Left hindlimb (tissue), 1 donor: ENCODE results near the gene BPIFB2.

Experiments used
- DNase-seq: peaks from one replicate; pipeline ENCODE4 v3.0.0-alpha.2; 2018

The BPIFB2 gene

DNA sequence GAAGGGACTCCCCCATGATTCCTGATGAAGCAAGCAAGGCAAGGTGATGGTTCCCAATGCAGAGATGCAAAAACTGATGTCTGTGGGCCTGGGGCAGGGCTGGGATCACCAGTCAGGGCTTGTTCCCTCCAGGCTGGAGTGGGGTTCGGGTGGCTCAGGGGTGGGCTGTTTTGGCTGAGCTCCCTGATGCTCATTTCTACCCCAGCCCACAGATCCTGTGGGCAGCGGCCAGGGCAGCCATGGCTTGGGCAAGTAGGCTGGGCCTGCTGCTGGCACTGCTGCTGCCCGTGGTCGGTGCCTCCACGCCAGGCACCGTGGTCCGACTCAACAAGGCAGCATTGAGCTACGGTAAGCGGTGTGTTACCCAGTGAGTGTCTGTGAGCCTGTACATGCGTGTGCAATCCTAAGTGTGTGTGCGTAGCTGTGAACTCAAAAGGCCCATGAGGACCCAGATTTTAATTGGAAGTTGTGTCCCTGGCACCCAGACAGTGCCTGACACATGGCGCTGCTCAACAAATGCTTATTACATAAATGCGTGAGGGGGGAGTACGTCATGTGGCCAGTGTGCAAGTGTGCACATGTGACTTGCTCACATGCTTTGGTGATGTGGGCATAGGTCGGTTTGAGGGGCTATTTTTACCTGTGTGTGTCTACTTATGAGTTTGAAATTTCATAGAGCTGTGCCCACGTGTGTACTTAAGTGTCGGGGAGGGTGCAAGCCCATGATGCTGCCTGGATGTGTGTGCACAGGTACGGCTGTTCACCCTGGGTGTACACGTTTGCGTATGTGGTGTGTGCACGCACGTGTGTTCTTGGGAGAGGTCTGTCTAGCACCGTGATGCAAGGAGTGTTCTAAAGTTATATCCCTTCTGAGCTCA lies 1.1 kb downstream of the BPIFB2 start:
- no peak for DNase-seq

- DNase-seq, result no peak
Measured at GRCh38 chr20:33009214-33010132, 2.0 kb downstream of the BPIFB2 start.

- DNase-seq, result no peak
Measured at GRCh38 chr20:33010133-33010504, 2.6 kb downstream of the BPIFB2 start.

DNA sequence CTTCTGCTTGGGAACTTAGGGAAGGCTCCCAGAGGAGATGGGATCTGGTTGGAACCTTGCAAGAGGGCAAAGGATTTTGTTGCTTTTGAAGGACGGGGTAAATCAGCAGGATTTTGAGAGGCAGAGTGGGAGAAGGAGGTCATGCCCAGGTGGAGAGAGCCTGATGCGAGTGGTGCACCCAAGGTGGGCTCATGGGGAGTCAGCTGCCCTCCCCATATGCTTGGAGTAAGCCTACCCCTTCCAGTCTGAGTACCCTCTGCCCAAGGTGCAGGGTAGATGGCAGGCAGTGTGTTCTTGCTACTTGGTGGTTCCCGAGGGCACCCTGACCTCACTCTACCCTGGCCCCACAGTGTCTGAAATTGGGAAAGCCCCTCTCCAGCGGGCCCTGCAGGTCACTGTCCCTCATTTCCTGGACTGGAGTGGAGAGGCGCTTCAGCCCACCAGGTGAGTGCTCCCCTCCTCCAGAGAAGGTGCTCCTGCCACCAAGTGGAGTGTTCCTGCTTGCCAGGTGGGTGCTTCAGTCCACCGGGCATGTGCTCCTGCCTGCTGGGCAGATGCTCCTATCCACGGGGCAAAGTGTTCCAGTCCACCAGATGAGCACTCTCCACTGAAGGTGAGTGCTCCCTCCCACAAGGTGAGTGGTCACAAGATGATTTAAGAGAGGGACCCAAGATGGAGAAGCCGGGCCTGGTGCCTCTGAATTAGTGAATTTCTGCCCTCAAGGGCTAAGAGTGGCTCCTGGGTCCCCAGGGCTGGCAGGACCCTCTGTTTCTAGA lies 3.4 kb downstream of the BPIFB2 start:
- no peak for DNase-seq

- DNase-seq, result no peak
Measured at GRCh38 chr20:33012327-33013189, 5.1 kb downstream of the BPIFB2 start.

DNA sequence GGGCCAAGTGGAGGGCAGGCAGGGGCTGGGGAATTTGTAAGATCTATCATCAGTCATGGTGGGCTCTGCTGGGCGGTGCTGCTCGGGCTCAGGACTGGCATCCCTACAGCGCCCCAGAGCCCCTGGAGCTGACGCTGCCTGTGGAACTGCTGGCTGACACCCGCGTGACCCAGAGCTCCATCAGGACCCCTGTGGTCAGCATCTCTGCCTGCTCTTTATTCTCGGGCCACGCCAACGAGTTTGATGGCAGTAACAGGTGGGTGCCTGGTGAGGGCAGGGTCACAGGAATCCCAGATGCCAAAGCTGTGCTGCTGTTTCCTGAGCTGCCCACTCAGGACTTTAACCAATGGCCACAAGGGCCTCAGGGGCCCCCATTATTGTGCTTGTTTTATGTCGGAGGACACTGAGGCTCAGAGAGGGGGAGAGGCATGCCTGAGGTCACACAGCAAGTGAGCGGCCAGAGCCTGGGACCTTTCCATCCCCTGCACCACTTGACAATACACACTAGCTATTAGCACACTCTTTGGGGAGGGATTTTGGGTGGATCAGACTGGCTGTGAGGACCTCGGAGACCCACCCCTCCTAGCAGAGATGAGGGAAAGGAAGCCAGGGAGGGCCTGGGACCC lies 6.3 kb downstream of the BPIFB2 start:
- DNase-seq, result no peak

DNA sequence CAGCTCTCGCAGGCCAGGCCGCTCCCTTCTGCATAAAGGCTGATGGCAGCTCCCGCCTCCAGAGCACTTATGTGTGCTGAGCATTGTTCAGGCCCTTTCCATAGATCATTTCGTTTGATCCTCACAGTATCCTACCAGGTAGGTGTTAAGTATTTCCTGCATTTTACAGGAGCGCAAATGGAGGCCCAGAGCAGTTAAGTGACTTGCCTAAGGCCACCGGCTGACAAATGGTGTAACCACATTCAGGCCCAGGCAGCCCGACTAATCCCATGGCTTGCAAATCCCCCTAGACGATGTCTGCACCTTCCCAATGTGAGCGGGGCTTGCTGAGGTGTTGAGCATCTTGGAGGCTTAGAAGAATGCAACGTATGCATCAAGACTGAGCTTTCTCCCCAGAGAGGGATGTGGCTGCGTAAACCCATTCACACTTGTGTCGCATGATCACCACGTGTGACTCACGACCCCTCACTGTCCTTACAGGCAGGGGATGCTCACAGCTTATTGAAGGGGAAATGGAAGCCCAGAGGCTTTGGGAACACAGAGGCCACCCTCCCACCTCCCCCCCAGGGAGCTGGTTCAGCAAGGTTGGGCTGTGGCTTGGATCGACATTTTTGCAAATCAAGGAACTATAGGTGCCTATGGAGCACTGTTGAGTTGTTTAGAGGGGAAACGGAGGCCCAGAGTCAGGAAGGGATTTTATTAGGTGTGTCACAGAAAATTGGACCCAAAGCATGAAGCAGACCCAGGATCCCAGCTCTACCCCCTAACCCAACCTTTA lies 7.0 kb downstream of the BPIFB2 start:
- no peak for DNase-seq

- no peak for DNase-seq
Measured at GRCh38 chr20:33015114-33015484, 7.6 kb downstream of the BPIFB2 start.

DNA sequence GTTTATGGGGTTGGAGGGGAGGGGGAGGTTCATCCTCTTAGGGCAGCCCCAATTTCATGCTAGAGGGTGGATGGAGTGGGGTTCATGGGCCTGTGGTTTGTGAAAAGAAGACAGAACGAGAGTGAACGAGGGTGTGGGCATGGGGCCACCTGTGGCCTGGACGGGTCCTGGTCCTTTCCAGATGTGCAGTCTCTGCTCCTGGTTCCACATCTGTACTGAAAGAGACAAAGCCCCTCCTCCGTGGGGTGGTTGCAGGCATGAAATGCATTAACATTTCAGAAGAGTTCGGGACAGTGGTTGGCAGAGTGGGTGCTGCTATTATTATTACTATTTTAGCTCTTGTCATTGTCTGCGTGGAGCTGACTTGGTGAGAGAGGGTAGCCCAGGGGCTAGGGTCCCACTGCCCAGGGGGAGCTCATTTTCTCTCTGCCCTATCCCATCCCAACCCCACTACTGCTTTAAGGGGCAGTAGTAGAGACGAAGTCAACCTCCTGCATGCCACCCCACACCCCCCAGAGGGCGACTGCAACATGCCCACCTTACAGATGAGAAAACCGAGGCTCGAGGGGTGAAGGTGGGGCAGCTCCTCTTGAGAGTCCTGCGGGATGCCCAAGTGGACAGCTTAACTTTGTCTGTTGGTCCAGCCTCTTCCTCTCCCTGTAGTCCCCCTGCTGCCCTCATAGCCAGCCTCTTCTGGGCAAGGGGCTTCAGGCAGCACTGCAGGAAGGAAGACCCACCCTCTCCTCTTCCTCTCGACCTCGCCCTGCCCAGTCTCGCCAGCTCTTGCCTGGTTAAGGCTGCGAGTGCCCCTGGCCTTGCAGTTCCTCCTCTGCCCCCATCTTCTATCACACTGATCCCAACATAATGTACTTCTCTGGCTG lies 8.4 kb downstream of the BPIFB2 start:
- DNase-seq, result no peak

GRCh38 chr20:33016581-33017109 lies 9.1 kb downstream of the BPIFB2 start:
- DNase-seq, result no peak

- DNase-seq, result no peak
Measured at GRCh38 chr20:33017542-33017941, 10.0 kb downstream of the BPIFB2 start.

GRCh38 chr20:33018169-33018931 lies 10.8 kb downstream of the BPIFB2 start:
- no peak for DNase-seq

- DNase-seq, result no peak
Measured at GRCh38 chr20:33019465-33020277, 12.2 kb downstream of the BPIFB2 start.

DNA sequence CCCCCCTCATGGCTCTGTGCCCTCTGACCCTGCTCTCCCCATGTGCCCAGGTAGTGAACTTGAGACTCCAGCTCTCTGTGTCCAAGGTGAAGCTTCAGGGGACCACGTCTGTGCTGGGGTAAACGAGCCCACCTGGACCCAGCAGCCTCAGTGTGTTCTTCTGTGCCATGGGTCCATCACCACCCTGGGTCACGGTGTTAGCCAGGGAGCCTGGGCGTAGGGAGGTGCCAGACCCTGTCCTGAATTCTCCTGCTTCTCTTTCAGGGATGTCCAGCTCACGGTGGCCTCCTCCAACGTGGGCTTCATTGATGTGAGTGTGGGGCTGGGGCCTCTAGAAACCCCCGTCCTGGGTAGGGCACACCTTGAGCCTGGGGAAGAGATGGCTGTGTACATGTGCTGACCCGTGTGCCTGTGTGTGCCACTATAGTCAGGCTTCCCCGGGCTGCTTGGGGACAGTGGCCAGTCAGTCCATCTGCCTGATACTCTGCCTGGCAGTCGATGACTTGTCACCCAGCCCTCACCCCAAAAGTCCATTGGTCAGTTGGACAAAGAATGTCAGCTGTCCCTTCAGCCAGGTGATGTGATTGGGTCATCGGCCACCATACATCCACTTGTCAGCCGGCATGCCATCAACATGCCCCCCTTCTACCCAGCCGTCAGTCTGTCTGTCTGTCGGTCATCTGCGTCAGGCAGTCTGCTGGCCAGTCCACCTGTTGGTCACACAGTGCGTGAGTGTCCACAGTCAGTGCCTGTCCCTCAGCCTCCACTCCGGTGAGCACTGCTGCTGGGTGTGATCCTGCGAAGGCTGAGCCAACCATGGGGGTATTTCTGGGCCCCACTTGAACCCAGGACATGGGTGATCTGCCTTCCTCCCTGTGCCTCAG lies 13.0 kb downstream of the BPIFB2 start:
- no peak for DNase-seq

DNA sequence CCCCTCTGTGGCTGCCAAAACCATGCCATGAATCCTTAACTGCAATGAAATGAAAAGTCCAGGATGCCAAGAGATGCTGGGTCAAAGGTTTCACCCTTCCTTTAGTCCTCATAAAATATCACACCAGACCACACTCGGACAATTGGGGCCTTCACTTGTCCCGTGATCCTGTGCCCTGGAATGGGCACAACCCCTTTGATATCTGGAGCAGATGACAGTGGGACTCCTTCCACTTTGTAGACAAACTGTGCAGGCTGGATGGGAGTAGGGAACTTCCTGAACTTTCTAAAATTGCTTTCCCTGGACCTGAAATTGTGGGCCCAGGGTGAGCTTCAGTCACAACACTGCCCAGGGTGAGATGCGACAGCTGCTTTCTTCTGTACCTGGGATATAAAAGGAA lies 14.4 kb downstream of the BPIFB2 start:
- no peak for DNase-seq

GRCh38 chr20:33022289-33022688 lies 14.8 kb downstream of the BPIFB2 start:
- DNase-seq, result no peak
